GM19238 (cell line): ENCODE data around the gene TCEANC.

ENCODE experiments used
- DNase-seq: peaks from one replicate; pipeline ENCODE4 v3.0.0; 2011; ENCODE audit warnings: low spot score; ENCODE audit not compliant: insufficient read length

TCEANC gene

GRCh38 chrX:13691841-13692371 lies 39.0 kb downstream of the TCEANC start:
- DNase-seq = no peak

GRCh38 chrX:13692771-13693231 lies 39.9 kb downstream of the TCEANC start:
- DNase-seq = no peak

GRCh38 chrX:13693341-13693961 lies 40.5 kb downstream of the TCEANC start:
- DNase-seq = no peak

- no peak for DNase-seq
These were observed 41.4 kb downstream of the TCEANC start for GRCh38 chrX:13694359-13694758.

DNA sequence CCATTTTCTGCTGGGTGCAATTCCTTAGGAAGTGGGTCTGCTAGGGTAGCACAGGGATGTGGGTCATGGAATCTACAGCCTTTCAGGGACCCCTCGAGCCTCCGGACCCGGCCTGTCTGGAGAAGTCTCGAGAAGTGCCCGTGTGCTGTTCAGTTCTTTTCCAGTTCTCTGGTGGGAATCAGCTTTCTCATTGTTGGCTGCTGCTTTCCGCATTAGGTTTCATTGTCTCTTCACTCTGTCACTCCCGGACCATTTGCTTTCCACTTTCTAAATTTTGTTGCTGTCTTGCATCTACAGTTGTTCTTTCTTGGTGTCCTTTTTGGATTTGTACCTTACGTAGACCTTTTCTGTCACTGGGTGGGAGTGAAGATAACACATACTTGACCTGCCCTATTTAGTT lies 42.0 kb downstream of the TCEANC start:
- DNase-seq = no peak

DNA sequence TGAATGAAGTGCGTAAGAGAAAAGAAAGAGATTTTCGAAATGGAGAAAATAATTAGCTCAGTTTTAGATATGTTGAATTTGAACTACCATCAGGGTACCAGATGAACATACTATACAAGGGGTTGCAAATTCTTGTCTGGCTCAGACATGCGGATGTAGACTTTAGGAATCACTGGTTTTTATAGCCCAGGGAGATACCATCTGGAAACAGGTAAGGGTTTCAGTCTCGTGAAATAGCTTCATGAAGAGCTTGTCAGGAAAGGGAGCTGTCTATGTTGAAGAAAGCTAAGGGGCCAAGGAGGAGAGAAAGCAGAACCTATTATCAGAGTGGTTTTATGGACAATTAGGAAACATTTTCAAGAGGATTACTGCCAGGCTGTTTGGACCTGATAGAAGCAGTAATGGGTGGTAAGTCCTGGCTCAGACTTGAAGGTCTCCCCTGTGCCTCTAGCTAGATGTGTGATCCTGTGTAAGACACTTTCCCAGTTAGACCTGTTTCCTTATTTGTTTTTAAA lies 42.7 kb downstream of the TCEANC start:
- DNase-seq = no peak

DNA sequence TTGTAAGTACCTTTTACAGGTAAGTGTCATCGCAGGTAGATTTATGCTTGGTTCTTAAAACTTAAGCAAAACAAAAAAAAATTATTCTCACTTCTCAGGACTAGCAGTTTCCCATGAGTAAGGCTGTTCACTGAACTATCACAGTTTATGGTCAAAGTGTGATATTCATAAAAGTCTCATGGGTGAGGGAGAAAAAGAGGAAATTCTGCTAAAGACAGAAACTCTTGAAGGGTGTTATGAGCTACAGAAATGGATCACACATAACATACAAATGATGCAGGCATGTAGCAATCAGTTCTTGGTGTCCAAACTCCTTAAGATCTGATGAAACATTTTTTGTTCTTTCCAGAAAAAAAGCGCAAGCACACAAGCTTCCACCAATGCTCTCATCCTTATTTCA lies 44.5 kb downstream of the TCEANC start:
- no peak for DNase-seq

- DNase-seq = no peak
These were observed 45.0 kb downstream of the TCEANC start for GRCh38 chrX:13697976-13698375.

- no peak for DNase-seq
These were observed 45.5 kb downstream of the TCEANC start for GRCh38 chrX:13698432-13698831.

- no peak for DNase-seq
These were observed 46.4 kb downstream of the TCEANC start for GRCh38 chrX:13699183-13699826.

- no peak for DNase-seq
These were observed 47.4 kb downstream of the TCEANC start for GRCh38 chrX:13700380-13700779.

DNA sequence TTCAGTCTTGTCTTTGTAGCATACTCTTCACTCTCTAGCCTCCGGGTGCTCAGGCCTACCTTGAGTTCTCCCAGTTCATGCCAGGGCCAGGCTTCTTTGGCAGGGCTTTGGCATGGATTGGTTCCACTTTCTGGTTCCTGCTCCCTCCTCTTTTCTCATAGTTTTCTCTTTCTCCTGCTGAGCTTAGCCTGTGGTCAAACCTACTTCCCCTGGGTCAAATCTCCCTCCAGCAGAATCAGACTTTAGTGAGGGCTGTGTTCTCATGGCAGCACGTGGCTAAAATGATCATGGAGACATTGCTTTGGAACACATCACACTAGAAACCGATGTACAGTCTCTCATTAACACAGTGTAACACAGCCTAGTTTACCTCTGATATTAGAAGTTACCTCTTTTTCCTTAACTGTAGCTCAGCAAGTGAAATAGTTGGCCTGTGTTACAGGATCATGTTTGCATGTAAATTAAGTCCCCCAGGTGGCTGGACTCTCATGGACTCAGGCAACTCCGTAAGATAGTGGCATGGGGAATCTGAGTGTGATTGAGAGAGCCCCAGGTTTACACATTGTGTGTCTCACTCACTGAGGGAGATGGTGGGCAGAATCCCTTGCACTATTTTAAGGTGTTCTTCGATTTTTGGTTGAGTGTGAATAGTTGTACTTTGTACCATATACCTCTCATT lies 49.3 kb downstream of the TCEANC start:
- no peak for DNase-seq

- no peak for DNase-seq
These were observed 50.2 kb downstream of the TCEANC start for GRCh38 chrX:13703135-13703534.

DNA sequence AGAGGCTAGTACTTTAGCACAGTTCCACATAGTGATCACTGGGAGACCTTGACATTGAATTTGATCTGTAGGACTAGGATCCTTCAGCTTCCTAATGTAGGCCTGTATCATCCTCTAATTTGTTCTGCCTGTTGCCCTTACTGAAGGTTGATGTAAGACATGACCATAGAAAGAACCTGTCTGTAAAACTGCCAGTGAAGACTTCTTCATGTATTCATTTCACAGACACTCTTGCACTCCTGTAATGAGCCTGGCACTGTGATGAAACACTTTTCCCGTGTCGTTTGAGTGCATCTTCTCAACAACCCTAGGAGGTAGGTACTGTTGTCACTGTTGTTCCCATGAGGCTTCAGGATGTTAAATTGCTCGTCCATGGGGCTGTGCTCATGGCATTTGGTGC lies 50.6 kb downstream of the TCEANC start:
- DNase-seq = no peak

DNA sequence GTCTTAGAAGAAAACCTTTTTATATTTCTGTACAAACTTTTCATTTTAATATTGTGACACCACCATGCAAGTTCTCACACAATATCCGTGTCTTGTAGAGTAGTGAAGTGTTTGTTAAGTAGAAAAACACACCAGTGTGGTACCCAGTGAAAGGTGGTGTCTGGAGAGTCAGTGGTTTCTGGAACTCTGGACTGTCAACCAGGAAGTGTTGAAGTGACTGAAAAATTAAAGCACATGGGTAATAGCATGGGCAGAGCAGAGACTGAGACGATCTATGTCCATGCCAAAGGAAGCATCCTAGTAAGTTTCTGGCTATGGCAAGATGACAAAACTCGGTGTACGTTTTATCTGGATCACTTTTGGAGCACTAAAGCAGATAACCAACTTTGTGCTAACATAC lies 58.2 kb downstream of the TCEANC start:
- no peak for DNase-seq
